SH-SY5Y (cell line): Measurements from ENCODE around the gene CLDND2.

ENCODE experiments used
- GATA2 ChIP-seq: IDR thresholded peaks from 2 replicates; pipeline ENCODE4 v1.6.1; 2011; ENCODE audit warnings: mild to moderate bottlenecking, low read depth, low read length
- GATA3 ChIP-seq: IDR thresholded peaks from 2 replicates; pipeline ENCODE4 v1.6.1; 2011; ENCODE audit warnings: low read depth, mild to moderate bottlenecking, low read length, moderate library complexity

GRCh38 chr19:51396175-51396574 lies 27.4 kb upstream of the CLDND2 start:
- TF ChIP-seq GATA2 (no peak), GATA3 (no peak)
